ENCODE data around the gene PDE4B.

GRCh38 chr1:65830306-65830705 lies 37.6 kb downstream of the PDE4B start:
- TF ChIP-seq CTCF (IDR thresholded peaks at IDR 0.05): no peak
- no peak for TF ChIP-seq POLR2A (IDR thresholded peaks at IDR 0.05)

Data from lower leg skin (tissue), 3 donors.